H1 (cell line): ENCODE data around the gene RAVER2. TPM values are rescaled to one million over a fixed set of nuclear protein-coding genes. Genes with fewer than 3 reads are reported as not detected.

ENCODE experiments used
- CTCF ChIA-PET: fragments of 300-600 bp; sonication (Branson Sonifier 250); formaldehyde crosslinking; loops from one replicate; lab custom pipeline; 2021; ENCODE audit not compliant: partially characterized antibody; lab: Charles Lee
- POLR2A ChIA-PET: fragments of 300-600 bp; sonication (Branson Sonifier 250); formaldehyde crosslinking; loops from one replicate; lab custom pipeline; 2021; ENCODE audit warnings: inconsistent platforms; ENCODE audit not compliant: partially characterized antibody; lab: Charles Lee
- DNase-seq, 2 experiments: peaks; one replicate each; pipeline versions ENCODE4 v3.0.0 to v3.0.0-alpha.2; 2010 to 2022; ENCODE audit warnings: low spot score in 2 of 2, low read depth in 1 of 2, mixed read lengths in 1 of 2
- FAIRE-seq: peaks from 2 replicates; lab custom pipeline; 2011; peaks lifted over from hg19 to GRCh38; lab: Jason Lieb, UNC
- H2AFZ ChIP-seq: 2 replicates; pipeline ENCODE4 v1.8.1; 2012; ENCODE audit warnings: low read length, inconsistent platforms
- H2AK5ac ChIP-seq: 2 replicates; pipeline ENCODE4 v1.6.1; 2013; ENCODE audit warnings: low read depth, low read length
- H2BK120ac ChIP-seq: replicated peaks from 2 replicates; pipeline ENCODE3; 2013; ENCODE audit warnings: low read depth, low read length, inconsistent platforms
- H2BK12ac ChIP-seq: 2 replicates; pipeline ENCODE4 v1.6.1; 2013; ENCODE audit warnings: low read depth, low read length
- H2BK15ac ChIP-seq: 2 replicates; pipeline ENCODE4 v1.6.1; 2013; ENCODE audit warnings: low read length
- H2BK20ac ChIP-seq: 2 replicates; pipeline ENCODE4 v1.6.1; 2013; ENCODE audit warnings: low read length
- H2BK5ac ChIP-seq: 2 replicates; pipeline ENCODE4 v1.6.1; 2013; ENCODE audit warnings: low read depth, low read length
- H3K14ac ChIP-seq: 2 replicates; pipeline ENCODE4 v1.6.1; 2013; ENCODE audit warnings: inconsistent platforms; ENCODE audit not compliant: insufficient read length
- H3K18ac ChIP-seq: 2 replicates; pipeline ENCODE4 v1.6.1; 2013; ENCODE audit warnings: low read length; ENCODE audit errors: extremely low read depth
- H3K23ac ChIP-seq: 2 replicates; pipeline ENCODE4 v1.6.1; 2013; ENCODE audit warnings: inconsistent platforms; ENCODE audit not compliant: insufficient read length
- H3K23me2 ChIP-seq: 2 replicates; pipeline ENCODE4 v1.6.1; 2013; ENCODE audit warnings: low read depth, low read length
- H3K27ac ChIP-seq: 2 replicates; pipeline ENCODE4 v1.6.1; 2011; ENCODE audit warnings: low read depth, low read length, inconsistent platforms
- H3K27me3 ChIP-seq, 4 experiments: replicated peaks in 1 of 4; 1 replicate in 1 of 4; 2 replicates in 3 of 4; pipeline versions ENCODE4 v1.6.1 to v1.8.1; 2011 to 2013; ENCODE audit warnings: low read length in 3 of 4, mild to moderate bottlenecking in 3 of 4, inconsistent platforms in 2 of 4, mixed read lengths in 2 of 4, moderate library complexity in 1 of 4; ENCODE audit not compliant: control insufficient read depth in 3 of 4, insufficient read depth in 3 of 4; ENCODE audit errors: extremely low read depth in 1 of 4
- H3K36me3 ChIP-seq, 4 experiments: 2 replicates each; pipeline versions ENCODE4 v1.6.1 to v1.8.1; 2011 to 2013; ENCODE audit warnings: mild to moderate bottlenecking in 4 of 4, low read length in 3 of 4, moderate library complexity in 2 of 4, control low read depth in 1 of 4, inconsistent platforms in 1 of 4; ENCODE audit not compliant: insufficient read depth in 4 of 4, control insufficient read depth in 2 of 4
- H3K4ac ChIP-seq: replicated peaks from 2 replicates; pipeline ENCODE3; 2013; ENCODE audit warnings: low read length, low read depth, mixed read lengths, inconsistent platforms; ENCODE audit not compliant: insufficient read length
- H3K4me1 ChIP-seq, 4 experiments: replicated peaks in 1 of 4; 1 replicate in 1 of 4; 2 replicates in 3 of 4; pipeline versions ENCODE4 v1.6.1 to v1.8.1; 2011 to 2013; ENCODE audit warnings: low read length in 3 of 4, inconsistent platforms in 2 of 4, mixed read lengths in 1 of 4; ENCODE audit not compliant: insufficient read depth in 4 of 4, control insufficient read depth in 3 of 4
- H3K4me2 ChIP-seq, 2 experiments: 2 replicates each; pipeline versions ENCODE4 v1.6.1 to v1.8.1; 2011 to 2013; ENCODE audit warnings: low read depth in 2 of 2, low read length in 2 of 2, control low read depth in 1 of 2, inconsistent platforms in 1 of 2, mild to moderate bottlenecking in 1 of 2; ENCODE audit not compliant: insufficient read depth in 1 of 2
- H3K4me3 ChIP-seq, 4 experiments: fragments of 200-600, 300-600 bp in 1 of 4; sonication (generic), shearing (Covaris generic), sonication (Bioruptor Twin) in 1 of 4; 2 replicates each; pipeline versions ENCODE4 v1.5.1 to v1.8.1; 2011 to 2016; ENCODE audit warnings: low read length in 4 of 4, low read depth in 3 of 4, control low read depth in 2 of 4, inconsistent platforms in 2 of 4, mild to moderate bottlenecking in 2 of 4, mixed read lengths in 1 of 4, moderate library complexity in 1 of 4; ENCODE audit not compliant: insufficient read depth in 2 of 4; ENCODE audit errors: extremely low read depth in 1 of 4
- H3K56ac ChIP-seq: replicated peaks from 2 replicates; pipeline ENCODE3; 2013; ENCODE audit warnings: low read depth, mild to moderate bottlenecking, mixed read lengths, low read length, inconsistent platforms; ENCODE audit not compliant: insufficient read length
- H3K79me1 ChIP-seq: 2 replicates; pipeline ENCODE4 v1.6.1; 2013; ENCODE audit warnings: low read depth, low read length, control low read depth
- H3K79me2 ChIP-seq, 2 experiments: 2 replicates each; pipeline versions ENCODE4 v1.6.1 to v1.8.1; 2012 to 2013; ENCODE audit warnings: low read length in 2 of 2, mild to moderate bottlenecking in 2 of 2, inconsistent platforms in 1 of 2; ENCODE audit not compliant: insufficient read depth in 2 of 2, control insufficient read depth in 1 of 2
- H3K9ac ChIP-seq, 4 experiments: replicated peaks in 1 of 4; 1 replicate in 1 of 4; 2 replicates in 3 of 4; pipeline versions ENCODE4 v1.6.1 to v1.8.1; 2011 to 2013; ENCODE audit warnings: low read depth in 3 of 4, low read length in 3 of 4, control low read depth in 2 of 4, mild to moderate bottlenecking in 2 of 4, moderate library complexity in 2 of 4, inconsistent platforms in 1 of 4; ENCODE audit errors: extremely low read depth in 1 of 4
- H3K9me3 ChIP-seq, 2 experiments: 2 replicates each; pipeline versions ENCODE4 v1.6.1 to v1.8.1; 2012 to 2013; ENCODE audit warnings: mild to moderate bottlenecking in 2 of 2, moderate library complexity in 2 of 2, control low read depth in 1 of 2, inconsistent platforms in 1 of 2, low read depth in 1 of 2, low read length in 1 of 2, mixed read lengths in 1 of 2; ENCODE audit not compliant: insufficient read depth in 2 of 2
- H4K20me1 ChIP-seq, 2 experiments: replicated peaks in 1 of 2; 2 replicates each; pipeline versions ENCODE3 to v1.8.1; 2011 to 2013; ENCODE audit warnings: inconsistent platforms in 2 of 2, low read length in 2 of 2, mild to moderate bottlenecking in 1 of 2; ENCODE audit not compliant: insufficient read depth in 2 of 2, control insufficient read depth in 1 of 2
- H4K5ac ChIP-seq: 2 replicates; pipeline ENCODE4 v1.6.1; 2013; ENCODE audit warnings: low read length, low read depth, mixed read lengths, inconsistent platforms; ENCODE audit not compliant: insufficient read length
- H4K8ac ChIP-seq: 2 replicates; pipeline ENCODE4 v1.8.0; 2013; ENCODE audit warnings: mild to moderate bottlenecking, moderate library complexity, low read length, inconsistent platforms; ENCODE audit not compliant: insufficient read depth; ENCODE audit errors: extremely low read depth
- H4K91ac ChIP-seq: replicated peaks from 2 replicates; pipeline ENCODE3; 2013; ENCODE audit warnings: low read length, mixed read lengths, inconsistent platforms; ENCODE audit not compliant: insufficient read length
- BCL11A ChIP-seq, 2 experiments: IDR thresholded peaks; one replicate each; pipeline ENCODE4 v1.6.1; 2011; ENCODE audit warnings: low read depth in 2 of 2, low read length in 2 of 2, mild to moderate bottlenecking in 2 of 2
- CBX5 ChIP-seq: fragments of 300-800, 300-1000 bp; sonication (generic); IDR thresholded peaks from 2 replicates; pipeline ENCODE4 v1.7.1; 2016; ENCODE audit warnings: antibody characterized with exemption, low read length, low read depth
- GABPA ChIP-seq: IDR thresholded peaks from 2 replicates; pipeline ENCODE4 v1.6.1; 2011; ENCODE audit warnings: mild to moderate bottlenecking, low read length, moderate library complexity, borderline replicate concordance; ENCODE audit not compliant: insufficient read depth
- KDM4A ChIP-seq: IDR thresholded peaks from one replicate; pipeline ENCODE4 v1.7.1; 2012; ENCODE audit warnings: low read depth, mild to moderate bottlenecking, moderate library complexity, low read length, inconsistent platforms; ENCODE audit not compliant: severe bottlenecking
- KDM5A ChIP-seq: fragments of 200-600 bp; IDR thresholded peaks from 2 replicates; pipeline ENCODE4 v1.7.1; 2012; ENCODE audit warnings: mild to moderate bottlenecking, low read length, inconsistent platforms, mixed read lengths
- MAFK ChIP-seq: IDR thresholded peaks from 2 replicates; pipeline ENCODE4 v1.6.1; 2012; ENCODE audit warnings: low read depth, mild to moderate bottlenecking, improper control_type of control experiment, low read length
- NRF1 ChIP-seq: IDR thresholded peaks from 2 replicates; pipeline ENCODE4 v1.6.1; 2011; ENCODE audit warnings: mild to moderate bottlenecking, low read depth, low read length, improper control_type of control experiment
- POU5F1 ChIP-seq: IDR thresholded peaks from 2 replicates; pipeline ENCODE4 v1.6.1; 2011; ENCODE audit warnings: low read depth, mild to moderate bottlenecking, low read length, moderate library complexity
- RNF2 ChIP-seq: fragments of 200-900, 300-1000 bp; sonication (generic); IDR thresholded peaks from 2 replicates; pipeline ENCODE4 v1.7.1; 2016; ENCODE audit warnings: borderline replicate concordance, low read depth, mild to moderate bottlenecking, antibody characterized with exemption, low read length; ENCODE audit not compliant: poor library complexity, severe bottlenecking; ENCODE audit errors: missing control alignments
- RXRA ChIP-seq: IDR thresholded peaks from 2 replicates; pipeline ENCODE4 v1.6.1; 2011; ENCODE audit warnings: low read depth, mild to moderate bottlenecking, low read length, moderate library complexity; ENCODE audit not compliant: insufficient read depth
- TBP ChIP-seq: IDR thresholded peaks from 2 replicates; pipeline ENCODE4 v1.6.1; 2011; ENCODE audit warnings: low read depth, low read length, improper control_type of control experiment
- WGBS, 2 experiments: shearing (Covaris generic) in 1 of 2; methylation state at CpG; one replicate each; pipeline versions ENCODE4 v1.1.6 to v1.1.7; 2013 to 2015; ENCODE audit warnings: low lambda C conversion rate in 2 of 2, mixed read lengths in 2 of 2, inconsistent platforms in 1 of 2, low coverage in 1 of 2, missing lambda C conversion rate in 1 of 2; ENCODE audit not compliant: insufficient replicate concordance in 2 of 2, insufficient coverage in 1 of 2, insufficient read length in 1 of 2; ENCODE audit errors: extremely low coverage in 1 of 2, missing lambda C conversion rate in 1 of 2; 5-methylcytosine and 5-hydroxymethylcytosine counted together
- polyA plus RNA-seq, 7 experiments: library from polyadenylated mRNA; depleted of rRNA in 3 of 7; stranded (reverse) in 5 of 7; unstranded in 2 of 7; fragments of >200 nt in 5 of 7; fragments of 200-250 nt in 2 of 7; gene quantifications; 1 replicate in 5 of 7; 2 replicates in 1 of 7; 4 replicates in 1 of 7; pipeline versions ENCODE4 v1.2.1 to v1.2.3, GENCODE V29; 2011 to 2013; ENCODE audit warnings: missing spikeins in 2 of 7, mixed read lengths in 2 of 7
- total RNA-seq: library from RNA; stranded (reverse); fragmentation: NEBNext Ultra II Directional; extraction: Animal tissue kit (Norgen Biotek cat#: 25700); gene quantifications from 2 replicates; pipeline ENCODE4 v1.2.1, GENCODE V29; 2021

RAVER2 gene
- total and polyA plus RNA-seq, 2 of the 8 experiments (the other 6 are each of a cell fraction or from before 2014, with no cell fraction given) = 10.5 to 19.5 TPM

DNA sequence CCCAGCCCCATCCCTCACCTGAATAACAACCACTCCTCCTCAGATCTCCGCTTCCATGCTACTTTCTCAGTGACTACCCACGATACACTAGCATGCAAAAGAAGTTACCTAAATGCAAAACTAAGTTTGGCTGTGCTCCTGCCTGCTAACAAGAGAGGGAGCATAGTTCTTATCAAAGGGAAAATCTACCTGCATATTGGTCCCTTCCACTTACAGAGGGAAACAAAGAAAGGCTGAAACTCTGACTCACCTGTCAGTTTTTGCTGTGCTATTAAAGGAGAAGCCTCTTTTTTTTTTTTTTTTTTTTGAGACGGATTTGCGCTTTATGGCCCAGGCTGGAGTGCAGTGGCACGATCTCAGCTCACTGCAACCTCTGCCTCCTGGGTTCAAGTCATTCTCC lies 43.8 kb upstream of the RAVER2 start:
- H3K9ac ChIP-seq = no peak overlapping the region
- H2BK120ac ChIP-seq = no peak overlapping the region
- H3K18ac ChIP-seq = no peak overlapping the region
- FAIRE-seq = no peak
- H3K23me2 ChIP-seq = no peaks in the 10 kb centered on the region; the same call in 1 of the 2 replicates
- H3K4me3 ChIP-seq = no peak overlapping the region
- no peak overlapping the region for H3K4ac ChIP-seq
- H3K79me2 ChIP-seq = no peaks in the 10 kb centered on the region
- no peaks in the 10 kb centered on the region for H3K79me1 ChIP-seq
- H3K27ac ChIP-seq = no peak overlapping the region
- TF ChIP-seq TBP (no peak), BCL11A (IDR thresholded peaks at IDR 0.05; ENCODE audit: low read depth in 2 of 2, low read length in 2 of 2) (no peak), KDM4A (no peak), MAFK (no peak), POU5F1 (no peak), CBX5 (no peak), RXRA (no peak), NRF1 (no peak), RNF2 (no peak), GABPA (no peak), KDM5A (no peak)
- no peaks in the 10 kb centered on the region for H3K27me3 ChIP-seq
- H3K4me1 ChIP-seq = peaks cover 0 to 6% (median 4%) of the 10 kb centered on the region in 4 experiments; a peak in 4 of 7 replicates
- H2BK15ac ChIP-seq = no peak overlapping the region
- H4K91ac ChIP-seq = no peak overlapping the region
- WGBS, 2 experiments = 81% methylated on average over 3 of the region's 5 CpGs; no CpG with 5 or more reads in 1 of the 2 experiments
- ChIA-PET CTCF (interaction anchor here (0.6 to 1.6 kb wide), 5 partner anchors 30 to 319 kb away, joined by 3 read pairs; no protein-coding TSS in a partner anchor), POLR2A (no interaction called here)
- H3K23ac ChIP-seq = no peak overlapping the region
- H4K8ac ChIP-seq = no peak overlapping the region
- no peak overlapping the region for H2AFZ ChIP-seq
- no peak overlapping the region for H3K14ac ChIP-seq
- no peak overlapping the region for H2BK12ac ChIP-seq
- H2BK5ac ChIP-seq = no peak overlapping the region
- no peaks in the 10 kb centered on the region for H3K36me3 ChIP-seq
- H4K5ac ChIP-seq = no peak overlapping the region
- H2BK20ac ChIP-seq = no peak overlapping the region
- H3K4me2 ChIP-seq = no peak overlapping the region
- H4K20me1 ChIP-seq = no peaks in the 10 kb centered on the region
- no peaks in the 10 kb centered on the region for H3K9me3 ChIP-seq
- H2AK5ac ChIP-seq = no peak overlapping the region
- no peak overlapping the region for H3K56ac ChIP-seq
- no peak for DNase-seq
